ENCODE data around the gene KRTAP15-1. TPM values are rescaled to one million over a fixed set of nuclear protein-coding genes. Genes with fewer than 3 reads are reported as not detected.

Gene KRTAP15-1
- total RNA-seq, 4 donors from 2014 or later, result not detected

GRCh38 chr21:30443226-30443625 lies 3.2 kb downstream of the KRTAP15-1 start:
- H3K9me3 ChIP-seq, result no peaks in the 10 kb centered on the region
- no peak overlapping the region for H3K27ac ChIP-seq
- H3K4me1 ChIP-seq, result no peaks in the 10 kb centered on the region
- H3K4me3 ChIP-seq, result no peak overlapping the region
- H3K36me3 ChIP-seq, result no peaks in the 10 kb centered on the region
- TF ChIP-seq POLR2A (IDR thresholded peaks at IDR 0.05) (no peak), POLR2AphosphoS5 (IDR thresholded peaks at IDR 0.05) (no peak), EP300 (IDR thresholded peaks at IDR 0.05) (no peak)
- TF ChIP-seq, protein P1, sequence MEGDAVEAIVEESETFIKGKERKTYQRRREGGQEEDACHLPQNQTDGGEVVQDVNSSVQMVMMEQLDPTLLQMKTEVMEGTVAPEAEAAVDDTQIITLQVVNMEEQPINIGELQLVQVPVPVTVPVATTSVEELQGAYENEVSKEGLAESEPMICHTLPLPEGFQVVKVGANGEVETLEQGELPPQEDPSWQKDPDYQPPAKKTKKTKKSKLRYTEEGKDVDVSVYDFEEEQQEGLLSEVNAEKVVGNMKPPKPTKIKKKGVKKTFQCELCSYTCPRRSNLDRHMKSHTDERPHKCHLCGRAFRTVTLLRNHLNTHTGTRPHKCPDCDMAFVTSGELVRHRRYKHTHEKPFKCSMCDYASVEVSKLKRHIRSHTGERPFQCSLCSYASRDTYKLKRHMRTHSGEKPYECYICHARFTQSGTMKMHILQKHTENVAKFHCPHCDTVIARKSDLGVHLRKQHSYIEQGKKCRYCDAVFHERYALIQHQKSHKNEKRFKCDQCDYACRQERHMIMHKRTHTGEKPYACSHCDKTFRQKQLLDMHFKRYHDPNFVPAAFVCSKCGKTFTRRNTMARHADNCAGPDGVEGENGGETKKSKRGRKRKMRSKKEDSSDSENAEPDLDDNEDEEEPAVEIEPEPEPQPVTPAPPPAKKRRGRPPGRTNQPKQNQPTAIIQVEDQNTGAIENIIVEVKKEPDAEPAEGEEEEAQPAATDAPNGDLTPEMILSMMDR (IDR thresholded peaks at IDR 0.05), result no peak
- DNase-seq (ENCODE audit: low spot score in 2 of 2), result no peak
- no peaks in the 10 kb centered on the region for H3K27me3 ChIP-seq

GRCh38 chr21:30444204-30444603 lies 4.1 kb downstream of the KRTAP15-1 start:
- Histone ChIP-seq H3K27me3 (no peaks in the 10 kb centered on the region), H3K36me3 (no peaks in the 10 kb centered on the region), H3K4me3 (no peak overlapping the region), H3K27ac (no peak overlapping the region), H3K4me1 (no peaks in the 10 kb centered on the region), H3K9me3 (no peaks in the 10 kb centered on the region)
- DNase-seq (ENCODE audit: low spot score in 2 of 2), result no peak
- TF ChIP-seq, protein P1 (IDR thresholded peaks at IDR 0.05), result no peak
- TF ChIP-seq POLR2AphosphoS5 (IDR thresholded peaks at IDR 0.05) (no peak), POLR2A (IDR thresholded peaks at IDR 0.05) (no peak), EP300 (IDR thresholded peaks at IDR 0.05) (no peak)
- WGBS, result 82% methylated on average over 1 of the region's 1 CpG

GRCh38 chr21:30447056-30447455 lies 7.0 kb downstream of the KRTAP15-1 start:
- Histone ChIP-seq H3K27ac (no peak overlapping the region), H3K9me3 (no peaks in the 10 kb centered on the region), H3K36me3 (no peaks in the 10 kb centered on the region), H3K27me3 (no peaks in the 10 kb centered on the region), H3K4me3 (no peak overlapping the region), H3K4me1 (no peaks in the 10 kb centered on the region)
- WGBS, result 51% methylated on average over 4 of the region's 4 CpGs
- no peak for TF ChIP-seq POLR2AphosphoS5 (IDR thresholded peaks at IDR 0.05)
- TF ChIP-seq, protein P1 (IDR thresholded peaks at IDR 0.05), result no peak
- TF ChIP-seq POLR2A (IDR thresholded peaks at IDR 0.05), result no peak
- no peak for TF ChIP-seq EP300 (IDR thresholded peaks at IDR 0.05)
- DNase-seq (ENCODE audit: low spot score in 2 of 2), result no peak

DNA sequence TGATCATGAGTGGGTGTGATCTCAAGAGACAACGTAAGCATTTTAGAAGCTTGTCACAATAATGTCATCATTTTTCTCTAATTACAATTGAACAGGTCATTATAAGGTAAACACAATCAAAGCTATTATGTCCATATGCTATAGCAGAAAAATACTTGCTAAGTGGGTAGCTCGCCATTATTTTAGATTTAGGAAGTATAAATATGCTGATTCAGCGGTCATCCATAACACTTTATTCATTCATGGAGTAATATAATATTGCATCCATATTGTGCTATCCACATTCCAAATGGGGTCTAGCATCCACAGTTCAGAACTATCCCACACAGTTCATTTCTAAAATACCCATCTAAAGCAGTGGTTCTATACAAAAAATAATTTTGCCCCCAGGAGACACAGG lies 8.4 kb downstream of the KRTAP15-1 start:
- 88% methylated on average over 3 of the region's 3 CpGs for WGBS

GRCh38 chr21:30463713-30464112 lies 23.6 kb downstream of the KRTAP15-1 start:
- Histone ChIP-seq H3K4me3 (no peak overlapping the region), H3K27ac (no peak overlapping the region)

More for the DNA sequence above, 8.4 kb downstream of the KRTAP15-1 start:
- H3K9me3 ChIP-seq, result no peaks in the 10 kb centered on the region
- no peak for DNase-seq (ENCODE audit: low spot score in 2 of 2)
- H3K27ac ChIP-seq, result no peak overlapping the region
- no peaks in the 10 kb centered on the region for H3K36me3 ChIP-seq
- H3K27me3 ChIP-seq, result no peaks in the 10 kb centered on the region
- no peaks in the 10 kb centered on the region for H3K4me1 ChIP-seq
- TF ChIP-seq, protein P1 (IDR thresholded peaks at IDR 0.05), result no peak
- no peak for TF ChIP-seq EP300 (IDR thresholded peaks at IDR 0.05)
- no peak for TF ChIP-seq POLR2A (IDR thresholded peaks at IDR 0.05)
- TF ChIP-seq POLR2AphosphoS5 (IDR thresholded peaks at IDR 0.05), result no peak
- H3K4me3 ChIP-seq, result no peak overlapping the region

More at GRCh38 chr21:30463713-30464112, 23.6 kb downstream of the KRTAP15-1 start:
- Histone ChIP-seq H3K9me3 (no peaks in the 10 kb centered on the region), H3K4me1 (no peaks in the 10 kb centered on the region), H3K36me3 (no peaks in the 10 kb centered on the region), H3K27me3 (no peaks in the 10 kb centered on the region)
- DNase-seq (ENCODE audit: low spot score in 2 of 2), result no peak
- WGBS, result 67% methylated on average over 3 of the region's 3 CpGs
- TF ChIP-seq, protein P1 (IDR thresholded peaks at IDR 0.05), result peak in 1 of 2 donors; percentile 48
- TF ChIP-seq POLR2A (IDR thresholded peaks at IDR 0.05) (no peak), EP300 (IDR thresholded peaks at IDR 0.05) (no peak), POLR2AphosphoS5 (IDR thresholded peaks at IDR 0.05) (no peak)
